Measurements from ENCODE around the gene SNRPD2.
"Not testable (repeated sequence)": the region's sequence is repeated elsewhere in the genome, so short reads cannot be mapped to it uniquely, and the experiment has no call there.

Gene SNRPD2

DNA sequence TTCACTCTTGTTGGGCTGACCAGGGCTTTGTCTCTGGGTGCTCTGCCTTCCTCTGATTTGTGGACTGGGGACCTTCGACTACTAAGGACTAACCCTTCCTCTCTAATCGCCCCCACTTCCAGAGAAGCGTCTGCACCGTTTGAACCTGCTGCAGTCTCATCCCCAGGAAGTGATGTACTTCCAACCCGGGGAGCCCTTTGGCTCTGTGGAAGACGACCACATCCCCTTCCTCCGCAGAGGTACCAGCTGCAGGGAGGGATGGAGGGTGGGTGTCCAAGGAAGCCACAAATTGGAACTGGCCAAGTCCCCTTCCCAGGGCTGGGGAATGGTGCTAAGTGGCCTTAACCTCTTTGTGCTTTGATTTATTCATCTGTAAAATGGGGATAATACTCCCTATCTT, 9.9 kb upstream of the SNRPD2 start:
- no peak for DNase-seq (ENCODE audit: low spot score)

DNA sequence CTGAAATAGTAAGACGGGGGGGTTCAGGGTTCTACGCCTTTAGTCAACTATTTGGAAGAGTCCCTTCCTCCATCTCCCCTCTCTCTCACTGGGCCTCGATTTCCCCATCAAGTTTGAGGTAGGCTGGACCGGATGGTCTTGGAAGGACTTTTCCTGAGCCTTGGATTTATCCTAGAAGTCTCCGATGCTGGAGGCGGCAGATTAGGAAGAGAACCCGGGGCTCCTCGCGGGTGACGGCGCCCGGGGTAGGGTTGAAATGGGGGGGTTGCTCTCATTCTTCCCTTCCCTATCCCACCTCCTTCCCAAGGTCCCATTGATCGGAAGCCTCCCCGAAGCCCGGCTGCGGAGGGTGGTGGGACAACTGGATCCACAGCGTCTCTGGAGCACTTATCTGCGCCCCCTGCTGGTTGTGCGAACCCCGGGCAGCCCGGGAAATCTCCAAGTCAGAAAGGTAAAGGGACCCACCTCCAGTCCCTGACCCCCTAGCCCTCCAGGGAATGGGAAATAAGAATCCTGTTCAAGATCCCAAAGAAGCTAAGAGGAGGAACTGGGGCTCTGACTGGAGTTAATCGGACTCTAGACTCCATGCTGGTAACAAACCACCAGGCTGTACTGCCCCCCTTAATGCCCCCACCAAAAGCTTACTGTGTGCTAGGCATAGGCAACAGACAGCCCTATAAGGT, 1.5 kb upstream of the SNRPD2 start:
- DNase-seq (ENCODE audit: low spot score): peak; percentile 74

DNA sequence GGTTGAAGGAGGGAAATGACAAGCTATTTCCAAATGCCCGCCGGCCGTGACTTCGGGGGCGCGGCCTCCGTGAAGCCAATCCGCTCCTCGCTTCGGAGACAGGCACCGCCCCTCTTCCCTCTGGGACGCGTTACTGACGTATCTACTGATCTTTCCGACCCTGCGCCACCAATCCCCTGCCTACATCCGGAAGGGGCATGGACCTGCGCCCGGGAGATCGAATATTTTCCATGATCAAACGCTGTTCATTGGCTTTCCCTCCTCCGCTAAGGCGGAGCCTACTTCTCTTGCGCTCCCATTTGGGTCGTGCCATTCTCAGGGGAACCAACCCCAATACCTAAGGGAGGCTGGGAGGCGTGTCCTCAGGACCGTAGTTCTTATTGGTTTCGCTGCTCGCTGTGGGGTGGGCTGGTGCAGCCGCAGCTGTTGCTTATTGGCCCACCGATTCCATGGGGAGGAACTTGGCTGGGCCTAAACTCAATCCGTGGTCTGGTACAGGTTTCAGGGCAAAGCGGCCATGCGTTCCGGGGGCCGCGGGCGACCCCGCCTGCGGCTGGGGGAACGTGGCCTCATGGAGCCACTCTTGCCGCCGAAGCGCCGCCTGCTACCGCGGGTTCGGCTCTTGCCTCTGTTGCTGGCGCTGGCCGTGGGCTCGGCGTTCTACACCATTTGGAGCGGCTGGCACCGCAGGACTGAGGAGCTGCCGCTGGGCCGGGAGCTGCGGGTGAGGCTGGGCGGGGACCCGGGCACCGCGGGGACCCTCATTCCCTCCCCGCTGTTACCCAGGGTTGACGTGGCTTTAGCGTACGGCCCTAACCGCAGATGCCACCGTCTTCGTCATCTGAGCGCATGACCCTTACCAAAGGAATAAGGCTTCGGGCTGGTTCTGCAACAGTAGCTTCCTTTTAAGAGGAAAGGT, 693 bp upstream of the SNRPD2 start, which contains the start of gene QPCTL:
Gene QPCTL (plus strand): TSS at position 480 of the 919 bp plus-strand sequence. CDS start 38 bp downstream, at position 518.
- peak; percentile 100 for DNase-seq (ENCODE audit: low spot score)

DNA sequence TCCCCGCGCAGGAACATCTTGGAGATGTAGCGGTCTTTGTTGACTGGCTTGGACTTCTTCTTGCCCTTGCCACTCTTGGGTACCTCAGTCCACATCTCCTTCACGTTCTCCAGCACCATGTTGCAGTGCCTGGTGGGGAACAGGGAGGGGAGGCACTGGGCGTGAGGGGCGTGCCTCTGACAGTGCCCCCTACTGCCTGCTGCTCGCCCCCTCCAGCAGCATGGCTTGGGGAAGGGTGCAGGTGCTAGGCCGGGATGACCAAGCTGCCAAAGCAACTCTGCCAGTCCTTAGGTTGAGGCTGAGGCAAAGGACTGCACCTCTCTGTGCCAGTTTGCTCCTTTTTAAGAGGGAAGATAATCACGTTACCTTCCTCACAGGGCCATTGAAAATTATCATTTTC, 4.2 kb downstream of the SNRPD2 start:
- DNase-seq (ENCODE audit: low spot score): no peak

DNA sequence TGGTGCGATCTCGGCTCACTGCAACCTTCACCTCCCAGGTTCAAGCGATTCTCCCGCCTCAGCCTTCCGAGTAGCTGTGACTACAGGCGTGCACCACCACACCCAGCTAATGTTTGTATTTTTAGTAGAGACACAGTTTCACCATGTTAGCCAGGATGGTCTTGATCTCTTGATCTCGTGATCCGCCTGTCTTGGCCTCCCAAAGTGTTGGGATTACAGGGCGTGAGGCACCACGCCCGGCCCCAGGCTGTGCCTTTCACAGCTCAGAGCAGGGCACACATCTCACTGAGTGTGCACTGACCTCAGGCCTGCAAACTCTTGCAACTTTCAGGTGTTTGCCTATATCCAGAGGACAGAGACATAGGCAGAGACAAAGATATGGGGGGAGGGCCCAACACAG, 6.7 kb downstream of the SNRPD2 start:
- not testable (repeated sequence) for DNase-seq (ENCODE audit: low spot score)

DNA sequence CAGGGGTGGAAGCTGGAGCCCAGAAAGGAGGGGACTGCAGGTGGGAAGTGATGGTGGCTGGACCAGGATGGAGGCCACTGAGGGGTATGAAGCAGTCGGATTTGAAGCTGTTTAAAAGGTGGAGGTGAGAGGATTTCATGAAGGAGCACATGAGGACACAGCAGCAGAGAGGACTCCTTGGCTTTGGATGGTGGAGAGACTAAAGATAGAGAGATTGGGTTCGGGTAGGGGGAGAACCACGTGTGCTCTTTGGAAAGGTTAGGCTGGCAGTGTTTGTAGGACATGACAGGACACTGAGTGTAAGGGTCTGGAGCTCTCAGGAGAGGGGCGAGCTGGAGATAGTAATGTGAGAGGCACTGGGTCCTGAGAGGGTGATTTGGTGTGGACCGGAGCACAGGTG, 8.8 kb downstream of the SNRPD2 start:
- no peak for DNase-seq (ENCODE audit: low spot score)

DNA sequence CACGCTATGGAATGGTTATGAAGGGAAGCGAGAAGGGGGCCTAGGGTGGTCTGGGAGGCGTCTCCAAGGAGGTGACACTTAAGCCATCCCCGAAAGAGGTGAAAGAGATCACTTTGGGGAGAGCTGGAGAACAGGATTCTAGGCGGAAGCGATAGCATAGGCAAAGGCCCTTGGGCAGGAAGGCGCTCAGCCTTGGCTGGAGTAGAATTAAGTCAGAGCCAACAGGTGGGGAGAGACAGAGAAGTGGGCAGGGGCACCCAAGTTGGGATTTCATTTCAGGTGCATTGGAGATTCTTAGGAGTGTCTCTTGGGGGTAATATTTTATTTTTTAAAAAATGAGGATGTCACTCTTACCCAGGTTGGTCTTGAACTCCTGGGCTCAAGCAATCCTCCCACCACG, 9.6 kb downstream of the SNRPD2 start:
- DNase-seq (ENCODE audit: low spot score): no peak

DNA sequence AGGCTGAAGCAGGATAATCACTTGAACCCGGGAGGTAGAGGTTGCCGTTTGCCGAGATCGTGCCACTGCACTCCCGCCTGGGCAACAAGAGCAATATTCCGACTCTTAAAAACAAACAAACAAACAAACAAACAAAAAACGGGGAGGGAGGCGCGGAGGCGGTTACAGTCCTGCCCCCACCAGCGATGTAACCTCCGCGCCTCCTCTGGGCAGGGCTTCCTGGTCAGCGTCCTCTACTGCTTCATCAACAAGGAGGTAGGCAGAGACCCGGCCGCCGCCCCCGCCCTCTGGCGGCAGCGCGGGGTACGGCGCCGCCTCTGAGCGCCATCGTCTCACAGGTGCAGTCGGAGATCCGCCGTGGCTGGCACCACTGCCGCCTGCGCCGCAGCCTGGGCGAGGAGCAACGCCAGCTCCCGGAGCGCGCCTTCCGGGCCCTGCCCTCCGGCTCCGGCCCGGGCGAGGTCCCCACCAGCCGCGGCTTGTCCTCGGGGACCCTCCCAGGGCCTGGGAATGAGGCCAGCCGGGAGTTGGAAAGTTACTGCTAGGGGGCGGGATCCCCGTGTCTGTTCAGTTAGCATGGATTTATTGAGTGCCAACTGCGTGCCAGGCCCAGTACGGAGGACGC, 10.2 kb downstream of the SNRPD2 start:
- peak; percentile 89 for DNase-seq (ENCODE audit: low spot score)

DNA sequence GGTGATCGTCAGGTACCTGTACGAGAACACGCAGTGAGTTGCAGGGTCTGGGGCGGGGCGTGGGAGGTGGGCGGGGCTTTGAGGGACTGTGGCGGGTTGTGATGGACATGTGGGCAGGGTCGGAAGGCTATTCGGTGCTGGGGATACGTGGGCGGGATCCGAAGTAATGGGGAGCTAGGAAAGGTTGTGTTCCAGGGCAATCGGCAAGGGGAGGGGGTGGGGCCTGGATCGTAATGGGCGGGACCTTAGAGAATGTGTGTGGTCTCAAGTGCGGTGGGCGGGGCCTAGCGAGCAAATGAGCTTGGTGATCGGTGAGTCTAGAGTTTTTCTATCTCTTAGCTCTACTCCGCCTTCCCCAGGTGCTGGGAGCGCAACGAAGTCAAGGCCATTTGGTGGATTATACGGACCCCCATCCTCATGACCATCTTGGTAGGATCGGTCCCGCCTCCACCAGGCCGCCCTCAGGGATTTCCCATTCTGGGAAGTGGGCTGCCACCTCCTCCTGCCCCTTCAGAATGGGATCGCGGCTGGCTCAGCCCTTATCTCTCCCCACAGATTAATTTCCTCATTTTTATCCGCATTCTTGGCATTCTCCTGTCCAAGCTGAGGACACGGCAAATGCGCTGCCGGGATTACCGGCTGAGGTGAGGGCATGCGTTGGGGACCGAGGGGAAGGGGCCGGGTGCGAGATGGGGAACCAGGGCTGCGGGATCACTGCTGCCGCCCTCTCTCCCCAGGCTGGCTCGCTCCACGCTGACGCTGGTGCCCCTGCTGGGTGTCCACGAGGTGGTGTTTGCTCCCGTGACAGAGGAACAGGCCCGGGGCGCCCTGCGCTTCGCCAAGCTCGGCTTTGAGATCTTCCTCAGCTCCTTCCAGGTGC, 14.2 kb downstream of the SNRPD2 start:
- DNase-seq (ENCODE audit: low spot score): peak; percentile 94

DNA sequence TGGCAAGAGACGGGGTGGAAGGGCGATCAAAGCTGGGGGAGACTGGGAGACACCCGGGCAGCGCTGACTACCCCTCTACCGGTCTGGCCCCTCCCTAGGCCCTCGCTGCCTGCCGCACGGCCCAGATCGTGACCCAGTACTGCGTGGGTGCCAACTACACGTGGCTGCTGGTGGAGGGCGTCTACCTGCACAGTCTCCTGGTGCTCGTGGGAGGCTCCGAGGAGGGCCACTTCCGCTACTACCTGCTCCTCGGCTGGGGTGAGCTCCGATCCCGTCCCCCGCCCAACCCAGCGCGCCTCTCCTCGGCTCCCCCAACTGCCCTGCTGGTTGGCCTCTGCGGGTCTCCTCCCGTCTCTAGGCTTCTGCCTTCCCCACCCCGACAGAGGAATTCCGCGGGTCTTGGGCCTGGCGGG, 14.9 kb downstream of the SNRPD2 start:
- peak; percentile 10 for DNase-seq (ENCODE audit: low spot score)

DNA sequence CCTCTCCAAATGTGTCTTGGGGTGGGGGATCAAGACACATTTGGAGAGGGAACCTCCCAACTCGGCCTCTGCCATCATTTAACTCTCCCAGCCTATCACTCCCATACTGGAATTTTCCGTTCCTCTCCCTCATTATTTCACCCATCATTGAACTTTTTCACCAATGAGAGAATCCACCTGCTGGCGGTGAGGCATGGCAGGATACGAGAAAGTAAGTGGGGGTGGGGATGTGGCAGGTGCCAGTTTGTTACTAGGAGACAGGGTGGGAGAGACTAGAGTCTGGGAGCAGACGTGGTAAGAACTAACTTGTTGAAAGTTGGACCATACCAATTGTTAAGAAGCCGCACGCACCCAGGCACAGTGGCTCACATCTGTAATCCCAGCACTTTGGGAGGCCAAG, 16.8 kb downstream of the SNRPD2 start:
- DNase-seq (ENCODE audit: low spot score): no peak

DNA sequence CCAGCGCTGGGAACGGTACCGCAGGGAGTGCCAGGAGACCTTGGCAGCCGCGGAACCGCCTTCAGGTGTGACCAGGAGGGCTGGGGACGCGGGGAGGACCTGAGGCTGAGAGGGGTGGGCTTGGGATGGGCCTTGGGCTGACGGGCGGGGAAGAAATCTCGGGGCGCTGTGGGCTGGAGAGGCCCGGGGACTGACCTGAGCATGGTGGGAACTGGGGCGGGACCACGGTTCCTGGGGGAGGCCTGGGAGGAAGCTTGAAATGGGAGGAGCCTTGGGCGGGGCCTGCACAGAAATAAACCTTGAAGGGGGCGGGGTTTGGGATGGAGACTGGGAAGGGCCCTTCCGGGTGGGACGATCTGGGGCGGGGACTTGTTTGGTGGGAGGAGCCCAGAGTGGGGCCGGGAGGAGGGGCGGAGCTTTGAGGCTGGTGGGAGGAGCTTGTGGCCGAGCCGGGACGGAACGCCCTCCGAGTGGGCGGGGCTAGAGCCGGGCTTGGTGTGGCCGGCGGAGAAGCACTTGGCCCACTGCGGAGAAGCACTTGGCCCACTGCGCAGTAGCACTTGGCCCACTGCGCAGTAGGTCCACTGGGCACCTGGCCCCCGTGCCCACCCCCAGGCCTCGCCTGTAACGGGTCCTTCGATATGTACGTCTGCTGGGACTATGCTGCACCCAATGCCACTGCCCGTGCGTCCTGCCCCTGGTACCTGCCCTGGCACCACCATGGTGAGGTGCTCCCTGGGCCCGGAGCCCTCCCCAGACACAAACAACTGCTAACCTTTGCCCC, 20.9 kb downstream of the SNRPD2 start:
- peak; percentile 85 for DNase-seq (ENCODE audit: low spot score)

DNA sequence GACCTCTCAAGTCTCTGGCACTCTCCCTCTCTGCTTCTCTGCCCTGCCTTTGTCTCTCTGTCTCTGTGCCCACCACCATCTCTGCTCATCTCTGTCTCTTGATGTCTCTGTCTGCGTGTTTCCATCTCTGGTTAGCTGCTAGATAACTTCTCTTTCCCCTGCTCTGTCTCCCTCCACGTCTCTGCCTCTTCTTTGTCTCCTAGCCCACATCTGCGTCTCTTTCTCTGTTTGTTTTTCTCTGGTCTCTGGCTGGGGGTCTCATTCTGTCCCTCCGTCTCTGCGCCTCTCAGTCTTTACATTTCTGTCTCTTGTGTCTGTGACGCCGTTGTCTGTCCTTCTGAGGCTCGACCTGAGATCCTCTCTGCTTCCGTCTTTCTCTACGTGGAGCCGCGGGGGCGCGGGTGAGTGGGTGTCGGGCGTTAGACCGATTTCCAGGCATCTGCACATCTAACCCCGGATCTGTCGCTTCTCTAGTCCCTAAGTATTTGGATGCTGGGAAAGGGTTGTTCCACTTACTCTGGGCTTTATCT, 23.3 kb downstream of the SNRPD2 start:
- DNase-seq (ENCODE audit: low spot score): no peak

DNA sequence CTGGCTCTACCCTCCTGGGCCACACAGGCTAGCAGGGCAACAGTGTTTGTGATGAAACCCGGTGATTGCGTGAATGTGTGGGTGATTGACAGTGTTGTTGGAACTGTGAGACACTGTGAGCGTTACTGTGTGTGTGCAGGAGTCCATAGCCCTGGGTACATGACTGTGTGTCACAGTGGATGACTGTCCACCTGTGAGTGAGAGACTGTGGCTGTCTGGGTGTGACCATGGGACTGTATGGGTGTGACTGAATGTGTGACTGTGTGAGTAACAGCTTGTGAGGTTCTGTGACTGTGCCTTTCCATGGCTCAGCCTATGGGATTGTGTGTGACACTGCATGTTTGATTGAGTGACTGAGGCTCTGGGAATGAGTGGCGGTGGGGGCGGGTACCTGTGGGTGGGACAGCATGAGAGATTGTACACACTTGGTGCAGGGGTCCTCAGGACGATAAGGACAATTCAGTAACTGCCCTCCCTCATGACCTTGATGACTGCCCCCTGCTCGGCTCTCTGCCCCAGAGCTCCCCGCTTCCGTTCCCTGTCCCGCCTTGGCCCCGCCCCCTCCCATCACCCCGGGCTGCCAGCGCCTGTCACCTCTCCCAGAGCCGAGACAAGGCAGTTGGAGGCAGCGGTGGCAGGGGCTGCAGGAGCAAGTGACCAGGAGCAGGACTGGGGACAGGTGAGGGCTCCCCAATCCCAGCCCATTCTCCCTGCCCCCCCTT, 24.0 kb downstream of the SNRPD2 start, which contains the start of gene GIPR:
Gene GIPR (plus strand): TSS at position 602 of the 722 bp plus-strand sequence. CDS start 1,300 bp downstream, outside the sequence.
- DNase-seq (ENCODE audit: low spot score): peak; percentile 91

DNA sequence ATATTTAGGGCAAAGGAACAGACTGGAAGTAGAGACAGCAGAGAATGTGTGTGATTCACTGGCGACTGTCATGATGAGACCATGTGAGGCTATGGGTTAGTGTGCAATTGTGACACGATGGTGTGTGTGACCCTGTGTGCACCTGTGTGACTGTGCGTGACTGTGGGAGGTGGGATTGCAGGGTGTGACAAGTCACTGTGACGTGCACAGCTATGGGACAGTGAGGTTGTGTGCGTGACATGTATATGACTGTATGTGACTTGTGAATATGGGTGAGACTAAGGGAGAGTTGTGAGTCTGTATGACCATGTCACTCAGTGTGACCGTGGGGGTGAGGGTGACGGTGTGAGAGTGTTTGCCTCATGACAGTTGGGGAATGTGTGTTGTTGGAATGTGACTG, 27.2 kb downstream of the SNRPD2 start:
- DNase-seq (ENCODE audit: low spot score): no peak

DNA sequence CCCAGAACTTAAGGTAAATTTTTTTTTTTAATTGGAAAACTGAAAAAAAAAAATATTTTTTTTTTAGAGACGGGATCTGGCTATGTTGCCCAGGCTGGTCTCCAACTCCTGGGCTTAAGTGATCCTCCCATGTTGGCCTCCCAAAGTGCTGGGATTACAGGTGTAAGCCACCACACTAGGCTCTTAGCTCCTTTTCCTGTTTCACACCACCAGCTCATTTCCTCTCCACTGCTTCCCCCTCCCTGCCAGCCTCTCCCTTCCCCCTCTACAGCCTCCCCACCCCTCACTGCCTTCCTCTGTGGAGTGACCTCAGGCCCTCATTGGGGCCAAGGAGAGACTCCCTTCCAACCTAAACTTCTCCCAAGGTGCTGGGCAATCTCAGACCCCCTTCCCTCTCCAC, 28.0 kb downstream of the SNRPD2 start:
- DNase-seq (ENCODE audit: low spot score): no peak

DNA sequence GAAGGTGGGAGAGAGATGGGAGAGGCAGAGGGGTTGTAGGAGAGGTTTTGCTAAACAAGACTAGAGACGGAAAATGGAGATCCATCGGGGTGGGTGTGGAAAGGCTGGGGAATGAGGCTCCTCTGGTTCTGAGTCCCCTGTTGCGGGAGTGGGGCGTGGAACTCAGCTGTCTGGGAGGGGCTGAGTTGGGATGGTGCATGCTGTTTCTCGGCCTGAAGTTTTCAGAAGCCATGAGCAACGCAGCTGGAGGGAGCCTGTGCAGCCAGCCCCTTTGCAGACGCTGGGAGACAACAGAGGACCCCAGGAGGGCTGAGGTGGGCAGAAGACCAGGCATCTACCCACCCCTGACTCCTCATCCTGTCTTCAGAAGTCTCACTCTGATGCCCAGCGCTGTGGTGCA, 31.1 kb downstream of the SNRPD2 start:
- DNase-seq (ENCODE audit: low spot score): no peak

DNA sequence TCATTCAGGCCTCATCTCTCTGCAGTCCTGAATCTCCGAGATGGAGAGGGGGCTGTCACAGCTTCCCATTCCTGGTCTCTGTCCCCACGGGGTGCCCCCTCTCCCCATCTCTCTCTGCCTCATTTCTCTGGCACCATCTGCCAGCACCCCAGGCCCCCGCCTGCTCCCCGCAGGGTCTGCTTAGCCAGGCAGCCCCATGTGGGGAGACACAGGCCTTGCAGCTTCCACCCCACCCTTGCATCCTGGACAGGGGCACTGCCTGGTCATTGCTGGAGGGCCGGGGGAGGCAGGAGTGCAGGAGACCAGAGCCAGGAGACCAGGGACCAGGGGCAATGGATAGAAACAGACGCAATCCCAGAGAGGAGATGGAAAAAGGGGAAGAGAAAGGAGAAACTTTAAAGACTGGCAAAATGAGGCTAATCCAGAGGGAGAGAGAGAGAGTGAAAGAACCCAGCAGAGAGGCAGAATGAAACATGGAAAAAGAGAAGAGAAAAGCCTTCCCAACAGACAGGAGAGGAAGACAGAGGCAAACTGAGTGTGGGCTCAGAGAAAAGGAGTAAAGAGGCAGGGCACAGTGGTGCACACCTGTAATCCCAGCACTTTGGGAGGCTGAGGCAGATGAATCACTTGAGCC, 32.5 kb downstream of the SNRPD2 start:
- DNase-seq (ENCODE audit: low spot score): no peak

DNA sequence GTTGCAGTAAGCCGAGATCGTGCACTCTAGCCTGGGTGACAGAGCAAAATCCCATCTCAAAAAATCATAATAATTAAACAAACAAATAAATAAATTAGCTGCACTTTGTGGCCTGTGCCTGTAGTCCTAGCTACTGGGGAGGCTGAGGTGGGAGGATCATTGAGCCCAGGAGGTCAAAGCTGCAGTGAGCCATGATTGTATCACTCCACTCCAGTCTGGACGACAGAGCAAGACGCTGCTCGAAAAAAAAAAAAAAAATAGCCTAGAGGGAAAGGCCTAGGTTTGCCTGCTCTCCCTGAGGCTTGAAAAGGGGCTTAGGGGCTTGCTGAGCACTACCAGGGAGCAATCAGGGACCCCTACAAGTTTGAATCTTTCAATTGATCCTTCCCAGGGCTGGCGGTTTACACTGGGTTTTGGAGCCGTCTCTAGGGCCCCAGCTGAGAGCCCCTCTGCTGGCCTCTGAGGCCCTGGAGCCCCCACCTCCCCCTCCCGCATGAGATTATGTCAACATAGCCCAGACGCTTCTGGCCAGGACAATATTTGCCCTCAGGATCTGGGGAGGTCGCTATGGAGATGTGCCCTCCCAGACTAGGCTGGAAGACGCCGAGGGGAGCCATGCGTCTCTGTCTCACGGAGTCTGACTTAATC, 34.1 kb downstream of the SNRPD2 start:
- no peak for DNase-seq (ENCODE audit: low spot score)
